Panc1 (cell line): ENCODE measurements around the gene CDRT15.

Experiments
- POLR2AphosphoS5 ChIP-seq: IDR thresholded peaks from 2 replicates; pipeline ENCODE4 v1.6.1; 2012; ENCODE audit warnings: mild to moderate bottlenecking, low read depth, low read length, moderate library complexity
- SIN3A ChIP-seq: IDR thresholded peaks from 2 replicates; pipeline ENCODE4 v1.6.1; 2012; ENCODE audit warnings: low read depth, mild to moderate bottlenecking, low read length, moderate library complexity, borderline replicate concordance; ENCODE audit not compliant: insufficient read depth
- TCF7L2 ChIP-seq: IDR thresholded peaks from 2 replicates; pipeline ENCODE4 v1.6.1; 2011; ENCODE audit warnings: mild to moderate bottlenecking, low read depth, low read length, inconsistent platforms
- TF ChIP-seq, protein P1 (sequence below): fragments of 450-650 bp; IDR thresholded peaks from 2 replicates; pipeline ENCODE4 v1.5.1; 2017; ENCODE audit warnings: mild to moderate bottlenecking
- TF ChIP-seq, protein P2 (sequence below), 2 experiments: IDR thresholded peaks; 2 replicates each; pipeline ENCODE4 v1.6.1; 2011 to 2012; ENCODE audit warnings: low read depth in 2 of 2, control low read depth in 1 of 2, low read length in 1 of 2, mild to moderate bottlenecking in 1 of 2, moderate library complexity in 1 of 2; ENCODE audit not compliant: insufficient read depth in 1 of 2

- TF ChIP-seq, protein P1, sequence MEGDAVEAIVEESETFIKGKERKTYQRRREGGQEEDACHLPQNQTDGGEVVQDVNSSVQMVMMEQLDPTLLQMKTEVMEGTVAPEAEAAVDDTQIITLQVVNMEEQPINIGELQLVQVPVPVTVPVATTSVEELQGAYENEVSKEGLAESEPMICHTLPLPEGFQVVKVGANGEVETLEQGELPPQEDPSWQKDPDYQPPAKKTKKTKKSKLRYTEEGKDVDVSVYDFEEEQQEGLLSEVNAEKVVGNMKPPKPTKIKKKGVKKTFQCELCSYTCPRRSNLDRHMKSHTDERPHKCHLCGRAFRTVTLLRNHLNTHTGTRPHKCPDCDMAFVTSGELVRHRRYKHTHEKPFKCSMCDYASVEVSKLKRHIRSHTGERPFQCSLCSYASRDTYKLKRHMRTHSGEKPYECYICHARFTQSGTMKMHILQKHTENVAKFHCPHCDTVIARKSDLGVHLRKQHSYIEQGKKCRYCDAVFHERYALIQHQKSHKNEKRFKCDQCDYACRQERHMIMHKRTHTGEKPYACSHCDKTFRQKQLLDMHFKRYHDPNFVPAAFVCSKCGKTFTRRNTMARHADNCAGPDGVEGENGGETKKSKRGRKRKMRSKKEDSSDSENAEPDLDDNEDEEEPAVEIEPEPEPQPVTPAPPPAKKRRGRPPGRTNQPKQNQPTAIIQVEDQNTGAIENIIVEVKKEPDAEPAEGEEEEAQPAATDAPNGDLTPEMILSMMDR, result peak; percentile 38; the same call in 1 of the 2 replicates
- no peak for TF ChIP-seq POLR2AphosphoS5
- TF ChIP-seq SIN3A, result no peak
- TF ChIP-seq, protein P2, sequence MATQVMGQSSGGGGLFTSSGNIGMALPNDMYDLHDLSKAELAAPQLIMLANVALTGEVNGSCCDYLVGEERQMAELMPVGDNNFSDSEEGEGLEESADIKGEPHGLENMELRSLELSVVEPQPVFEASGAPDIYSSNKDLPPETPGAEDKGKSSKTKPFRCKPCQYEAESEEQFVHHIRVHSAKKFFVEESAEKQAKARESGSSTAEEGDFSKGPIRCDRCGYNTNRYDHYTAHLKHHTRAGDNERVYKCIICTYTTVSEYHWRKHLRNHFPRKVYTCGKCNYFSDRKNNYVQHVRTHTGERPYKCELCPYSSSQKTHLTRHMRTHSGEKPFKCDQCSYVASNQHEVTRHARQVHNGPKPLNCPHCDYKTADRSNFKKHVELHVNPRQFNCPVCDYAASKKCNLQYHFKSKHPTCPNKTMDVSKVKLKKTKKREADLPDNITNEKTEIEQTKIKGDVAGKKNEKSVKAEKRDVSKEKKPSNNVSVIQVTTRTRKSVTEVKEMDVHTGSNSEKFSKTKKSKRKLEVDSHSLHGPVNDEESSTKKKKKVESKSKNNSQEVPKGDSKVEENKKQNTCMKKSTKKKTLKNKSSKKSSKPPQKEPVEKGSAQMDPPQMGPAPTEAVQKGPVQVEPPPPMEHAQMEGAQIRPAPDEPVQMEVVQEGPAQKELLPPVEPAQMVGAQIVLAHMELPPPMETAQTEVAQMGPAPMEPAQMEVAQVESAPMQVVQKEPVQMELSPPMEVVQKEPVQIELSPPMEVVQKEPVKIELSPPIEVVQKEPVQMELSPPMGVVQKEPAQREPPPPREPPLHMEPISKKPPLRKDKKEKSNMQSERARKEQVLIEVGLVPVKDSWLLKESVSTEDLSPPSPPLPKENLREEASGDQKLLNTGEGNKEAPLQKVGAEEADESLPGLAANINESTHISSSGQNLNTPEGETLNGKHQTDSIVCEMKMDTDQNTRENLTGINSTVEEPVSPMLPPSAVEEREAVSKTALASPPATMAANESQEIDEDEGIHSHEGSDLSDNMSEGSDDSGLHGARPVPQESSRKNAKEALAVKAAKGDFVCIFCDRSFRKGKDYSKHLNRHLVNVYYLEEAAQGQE (IDR thresholded peaks at IDR 0.05; ENCODE audit: insufficient read depth in 1 of 2, low read depth in 2 of 2, low read length in 1 of 2), result no peak
- no peak for TF ChIP-seq TCF7L2
Measured at GRCh38 chr17:14211801-14212200, 24.9 kb downstream of the CDRT15 start.
